Transverse colon (tissue), 4 donors: ENCODE data around the gene DSCAM. TPM values are rescaled to one million over a fixed set of nuclear protein-coding genes. Genes with fewer than 3 reads are reported as not detected.

ENCODE experiments used
- DNase-seq: peaks from one replicate; pipeline ENCODE4 v3.0.0-alpha.2; 2019
- H3K27ac ChIP-seq, 4 donors: fragments of 200-600 bp; sonication (generic); 2 replicates each; pipeline ENCODE4 v1.5.1; 2016 to 2018; ENCODE audit warnings: inconsistent platforms in 4 of 4
- H3K27me3 ChIP-seq: fragments of 200-600 bp; sonication (generic); 2 replicates; pipeline ENCODE4 v1.5.1; 2017; ENCODE audit warnings: inconsistent platforms
- H3K36me3 ChIP-seq, 4 donors: fragments of 200-600 bp; sonication (generic); 2 replicates each; pipeline ENCODE4 v1.5.1; 2017 to 2019; ENCODE audit warnings: inconsistent platforms in 4 of 4
- H3K4me1 ChIP-seq, 4 donors: fragments of 200-600 bp; sonication (generic); 2 replicates each; pipeline ENCODE4 v1.5.1; 2017 to 2020; ENCODE audit warnings: inconsistent platforms in 4 of 4
- H3K4me3 ChIP-seq, 4 donors: fragments of 200-600 bp; sonication (generic); 1 replicate in 1 of 4; 2 replicates in 3 of 4; pipeline versions ENCODE4 v1.5.1 to v1.6.1; 2017 to 2019; ENCODE audit warnings: inconsistent platforms in 4 of 4
- H3K9me3 ChIP-seq, 2 donors: fragments of 200-600 bp; sonication (generic); 2 replicates each; pipeline ENCODE4 v1.5.1; 2017 to 2019; ENCODE audit warnings: inconsistent platforms in 2 of 2
- CTCF ChIP-seq, 5 experiments: fragments of 200-600 bp in 3 of 5; fragments of 450-650 bp in 2 of 5; sonication (generic) in 3 of 5; IDR thresholded peaks; 1 replicate in 2 of 5; 2 replicates in 3 of 5; pipeline ENCODE4 v1.5.1; 2016 to 2017; ENCODE audit warnings: antibody characterized with exemption in 5 of 5, inconsistent platforms in 3 of 5, mild to moderate bottlenecking in 2 of 5, moderate library complexity in 1 of 5
- EP300 ChIP-seq: sonication (generic); formaldehyde crosslinking; IDR thresholded peaks from one replicate; pipeline ENCODE4 v1.6.1; 2017; ENCODE audit warnings: antibody characterized with exemption, low read depth
- POLR2A ChIP-seq: fragments of 450-650 bp; IDR thresholded peaks from one replicate; pipeline ENCODE4 v1.6.1; 2016; ENCODE audit warnings: antibody characterized with exemption, mild to moderate bottlenecking, moderate library complexity
- POLR2AphosphoS5 ChIP-seq, 3 donors: sonication (generic); formaldehyde crosslinking; IDR thresholded peaks; one replicate each; pipeline ENCODE4 v1.6.1; 2016; ENCODE audit warnings: antibody characterized with exemption in 3 of 3
- whole genome bisulfite sequencing, 2 donors: methylation state at CpG; one replicate each; pipeline ENCODE4 v1.1.5; 2018; ENCODE audit warnings: low coverage in 1 of 2; 5-methylcytosine and 5-hydroxymethylcytosine counted together
- in situ Hi-C, 4 donors: fragments of 200-750 bp; cut with MboI; loops; one replicate each; pipeline versions ENCODE4 v1.15.0 to v1.15.1; 2017; ENCODE audit warnings: low sequenced_read_pairs in 3 of 4, low pct_ligation_motif_present in 1 of 4, low pct_unique_long_range_greater_than_20kb in 1 of 4
- intact Hi-C: fragments of 100-400 bp; cut with DNase I; formaldehyde crosslinking; loops from one replicate; pipeline ENCODE4 v1.15.1; 2023; ENCODE audit warnings: low total_unique reads
- total RNA-seq, 4 donors: library from RNA; depleted of rRNA; stranded (reverse); fragments of >200 nt; gene quantifications; one replicate each; pipeline ENCODE4 v1.1.0, GENCODE V29; 2016

The DSCAM gene
- total RNA-seq, 4 donors from 2014 or later: 0.16 TPM; not detected in 3

DNA sequence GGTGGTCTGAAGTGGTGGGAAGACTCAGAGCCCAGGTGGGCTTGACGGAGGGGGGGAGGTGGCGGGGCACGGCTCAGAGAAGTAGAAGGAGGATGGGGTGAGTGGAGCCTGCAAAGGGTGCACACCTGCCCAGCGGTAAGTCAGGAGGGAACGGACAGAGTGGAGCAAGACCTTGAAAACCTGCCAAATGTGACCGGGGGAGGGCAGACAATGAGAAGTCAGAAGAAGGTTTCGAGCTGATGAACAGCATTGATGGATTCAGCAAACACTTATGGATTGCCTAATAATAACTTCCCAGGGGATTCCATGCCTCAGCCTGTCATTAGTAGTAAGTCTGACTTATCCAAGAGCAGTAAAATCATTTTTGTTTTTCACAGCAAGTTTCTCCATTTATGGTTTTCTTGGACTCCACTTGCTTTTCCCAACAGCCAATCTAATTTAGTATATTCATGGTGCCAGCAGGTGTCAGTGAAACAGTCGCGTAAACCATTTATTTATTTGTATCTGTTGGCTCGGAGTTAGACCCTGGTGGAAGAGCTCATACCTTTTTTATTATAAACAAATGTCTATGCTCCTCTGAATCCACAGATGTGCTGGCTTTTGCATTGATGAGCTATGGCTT is 700.6 kb downstream of the DSCAM start:
- Histone ChIP-seq H3K9me3 (no peaks in the 10 kb centered on the region), H3K4me1 (no peaks in the 10 kb centered on the region), H3K36me3 (no peaks in the 10 kb centered on the region), H3K27me3 (no peaks in the 10 kb centered on the region), H3K4me3 (no peak overlapping the region), H3K27ac (no peak overlapping the region)
- no peak for DNase-seq
- intact Hi-C loops: no loop called here
- WGBS, 2 donors: 58 to 61% methylated on average over 6 to 10 of the region's 10 CpGs
- in situ Hi-C loops: loop anchor here in 2 of 4 donors (25.0 kb wide), 2 partner anchors 241 to 916 kb away; no protein-coding TSS in a partner anchor
- TF ChIP-seq CTCF (IDR thresholded peaks at IDR 0.05) (no peak), EP300 (no peak), POLR2AphosphoS5 (IDR thresholded peaks at IDR 0.05) (no peak), POLR2A (no peak)

DNA sequence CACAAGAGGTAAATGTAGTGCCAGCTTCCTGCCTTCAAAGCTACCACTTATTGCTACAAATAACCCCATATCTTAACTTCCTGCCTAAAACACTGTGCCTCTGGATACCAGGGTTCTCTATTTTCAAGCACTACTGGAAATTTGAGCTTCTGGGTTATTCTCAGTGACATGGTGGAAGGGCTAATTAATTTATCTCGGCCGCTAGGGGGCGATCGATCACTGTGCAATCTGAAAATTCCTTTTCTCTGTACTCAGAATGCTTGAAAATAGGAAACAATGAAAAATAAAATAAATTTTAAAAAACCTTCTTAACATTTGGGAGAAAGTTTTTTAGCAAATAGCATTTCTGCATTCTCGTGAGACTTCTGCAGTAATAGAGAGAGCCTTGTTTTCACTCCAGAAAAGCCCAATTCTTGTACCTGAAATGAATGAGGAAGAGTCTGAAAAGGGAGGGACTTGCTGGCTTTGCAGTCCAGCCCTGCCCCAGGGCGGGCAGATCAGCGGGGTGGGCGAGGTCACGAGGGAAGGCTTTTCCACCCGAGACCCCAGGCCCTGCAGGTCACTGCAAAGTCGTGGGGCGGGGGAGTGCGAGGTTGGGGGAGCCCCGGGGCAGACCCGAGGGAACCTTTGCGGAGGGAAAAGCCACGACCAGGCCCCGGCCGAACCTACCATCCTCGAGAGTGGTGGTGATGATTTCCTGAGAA is 703.0 kb downstream of the DSCAM start:
- Histone ChIP-seq H3K9me3 (no peaks in the 10 kb centered on the region), H3K36me3 (no peaks in the 10 kb centered on the region), H3K4me3 (no peak overlapping the region), H3K27ac (no peak overlapping the region), H3K4me1 (no peaks in the 10 kb centered on the region), H3K27me3 (no peaks in the 10 kb centered on the region)
- 0 to 46% methylated on average over 1 to 20 of the region's 20 CpGs for WGBS, 2 donors
- TF ChIP-seq CTCF (IDR thresholded peaks at IDR 0.05) (peak; percentile 68 to 78 (median 71)), POLR2AphosphoS5 (IDR thresholded peaks at IDR 0.05) (no peak), EP300 (no peak)
- intact Hi-C loops: no loop called here
- peak; percentile 41 for DNase-seq
- in situ Hi-C loops: loop anchor here in 2 of 4 donors (25.0 kb wide), 2 partner anchors 243 to 918 kb away; no protein-coding TSS in a partner anchor

DNA sequence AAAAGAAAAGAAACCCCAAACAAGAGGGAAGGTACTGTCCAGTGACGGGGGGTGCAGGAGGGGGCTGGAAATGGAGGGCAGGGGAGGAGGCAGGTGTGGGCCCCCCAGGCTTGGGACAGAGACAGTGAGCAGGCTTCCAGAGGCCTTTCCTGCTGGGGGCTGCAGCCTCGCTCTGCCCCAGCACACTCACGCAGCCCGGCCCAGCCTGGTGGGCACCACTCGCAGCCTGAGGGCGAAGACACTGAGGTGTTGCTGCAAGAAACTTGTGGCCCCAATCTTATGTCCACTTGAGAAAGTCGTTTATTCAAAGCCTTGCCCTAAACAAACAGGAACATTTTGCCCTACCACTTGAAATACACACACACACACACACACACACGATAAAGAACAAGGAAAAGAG is 705.3 kb downstream of the DSCAM start:
- Histone ChIP-seq H3K4me3 (no peak overlapping the region), H3K27ac (no peak overlapping the region), H3K4me1 (no peaks in the 10 kb centered on the region), H3K9me3 (no peaks in the 10 kb centered on the region), H3K27me3 (no peaks in the 10 kb centered on the region), H3K36me3 (no peaks in the 10 kb centered on the region)
- TF ChIP-seq POLR2AphosphoS5 (IDR thresholded peaks at IDR 0.05): no peak
- TF ChIP-seq CTCF (IDR thresholded peaks at IDR 0.05): no peak
- no peak for TF ChIP-seq POLR2A
- no peak for TF ChIP-seq EP300
- intact Hi-C loops: no loop called here
- in situ Hi-C loops: loop anchor here in 2 of 4 donors (25.0 kb wide), 2 partner anchors 246 to 921 kb away; no protein-coding TSS in a partner anchor
- DNase-seq: no peak
- 63% methylated on average over 1 to 8 of the region's 8 CpGs for WGBS, 2 donors

- WGBS, 2 donors: 94% methylated on average over 2 of the region's 3 CpGs; no CpG with 5 or more reads in 1 of the 2 donors
- Histone ChIP-seq H3K4me1 (no peaks in the 10 kb centered on the region), H3K36me3 (no peaks in the 10 kb centered on the region), H3K9me3 (no peaks in the 10 kb centered on the region), H3K27ac (no peak overlapping the region), H3K27me3 (no peaks in the 10 kb centered on the region), H3K4me3 (no peak overlapping the region)
- TF ChIP-seq CTCF (IDR thresholded peaks at IDR 0.05) (no peak), EP300 (no peak)
- intact Hi-C loops (no loop called here), in situ Hi-C loops (loop anchor here in 2 of 4 donors (25.0 kb wide), 2 partner anchors 247 to 922 kb away; no protein-coding TSS in a partner anchor)
- DNase-seq: no peak
These were observed 706.3 kb downstream of the DSCAM start for GRCh38 chr21:40140675-40141074.
